SK-N-SH (cell line): ENCODE results near the gene CDH4. TPM values are rescaled to one million over a fixed set of nuclear protein-coding genes. Genes with fewer than 3 reads are reported as not detected.

Source experiments
- CTCF ChIA-PET: fragments of 300-600, 350-600 bp; formaldehyde crosslinking; extraction: SDS; loops from one replicate; lab custom pipeline; 2021; lab: Yijun Ruan, JAX
- POLR2A ChIA-PET: fragments of 350-600 bp; sonication (Branson Sonifier 250); formaldehyde crosslinking; extraction: SDS; loops from one replicate; lab custom pipeline; 2020; ENCODE audit warnings: antibody characterized with exemption, inconsistent platforms; lab: Yijun Ruan, JAX
- DNase-seq: peaks from one replicate; pipeline ENCODE4 v3.0.0; 2012
- H2AFZ ChIP-seq: fragments of 200-600 bp; sonication (generic); 2 replicates; pipeline ENCODE4 v1.8.1; 2016; ENCODE audit warnings: antibody characterized with exemption, mild to moderate bottlenecking, low read depth
- H3F3A ChIP-seq: fragments of 200-600 bp; sonication (generic); replicated peaks from 2 replicates; pipeline ENCODE3; 2016; ENCODE audit warnings: antibody characterized with exemption, mild to moderate bottlenecking; ENCODE audit not compliant: insufficient read depth
- H3K27ac ChIP-seq, 2 experiments: fragments of 200-500 bp in 1 of 2; fragments of 200-600 bp in 1 of 2; sonication (Bioruptor generic) in 1 of 2; sonication (generic), shearing (Covaris generic) in 1 of 2; 2 replicates each; pipeline versions ENCODE4 v1.5.1 to v1.6.1; 2014 to 2016; ENCODE audit warnings: low read depth in 2 of 2, inconsistent platforms in 1 of 2, low read length in 1 of 2, mild to moderate bottlenecking in 1 of 2, mixed read lengths in 1 of 2
- H3K27me3 ChIP-seq: fragments of 200-600 bp; sonication (generic), shearing (Covaris generic); 2 replicates; pipeline ENCODE4 v1.6.1; 2016; ENCODE audit warnings: mixed run types; ENCODE audit not compliant: insufficient read depth
- H3K36me3 ChIP-seq, 2 experiments: fragments of 200-500 bp in 1 of 2; fragments of 200-600 bp in 1 of 2; sonication (Bioruptor generic) in 1 of 2; sonication (generic) in 1 of 2; replicated peaks in 1 of 2; 2 replicates each; pipeline versions ENCODE3 to v1.5.1; 2014 to 2016; ENCODE audit warnings: low read length in 1 of 2, mild to moderate bottlenecking in 1 of 2; ENCODE audit not compliant: insufficient read depth in 2 of 2, control insufficient read depth in 1 of 2
- H3K4me1 ChIP-seq, 2 experiments: fragments of 200-500 bp in 1 of 2; fragments of 200-600 bp in 1 of 2; sonication (Bioruptor generic) in 1 of 2; sonication (generic), shearing (Covaris generic) in 1 of 2; 2 replicates each; pipeline versions ENCODE4 v1.5.1 to v1.6.1; 2014 to 2016; ENCODE audit warnings: low read depth in 1 of 2, low read length in 1 of 2, mixed run types in 1 of 2; ENCODE audit not compliant: insufficient read depth in 2 of 2, control insufficient read depth in 1 of 2
- H3K4me2 ChIP-seq: fragments of 200-600 bp; sonication (generic), shearing (Covaris generic); 2 replicates; pipeline ENCODE4 v1.6.1; 2017; ENCODE audit warnings: mixed run types
- H3K4me3 ChIP-seq, 2 experiments: fragments of 200-500 bp in 1 of 2; fragments of 200-600 bp in 1 of 2; sonication (Bioruptor generic) in 1 of 2; sonication (generic), shearing (Covaris generic) in 1 of 2; 2 replicates each; pipeline versions ENCODE4 v1.5.1 to v1.8.1; 2014 to 2016; ENCODE audit warnings: low read depth in 2 of 2, inconsistent platforms in 1 of 2, low read length in 1 of 2, mild to moderate bottlenecking in 1 of 2, mixed read lengths in 1 of 2, moderate library complexity in 1 of 2
- H3K79me2 ChIP-seq: fragments of 200-600 bp; sonication (generic); 2 replicates; pipeline ENCODE4 v1.8.1; 2017; ENCODE audit warnings: mild to moderate bottlenecking; ENCODE audit not compliant: insufficient read depth
- H3K9ac ChIP-seq: fragments of 200-600 bp; sonication (generic); 2 replicates; pipeline ENCODE4 v1.6.1; 2017; ENCODE audit warnings: mixed run types
- H3K9me2 ChIP-seq: fragments of 200-600 bp; sonication (generic); 2 replicates; pipeline ENCODE4 v1.6.1; 2017; ENCODE audit warnings: mixed run types
- H3K9me3 ChIP-seq: fragments of 200-600 bp; sonication (generic); 2 replicates; pipeline ENCODE4 v1.6.1; 2017; ENCODE audit warnings: mixed run types, mild to moderate bottlenecking, moderate library complexity
- H4K20me1 ChIP-seq: fragments of 200-600 bp; sonication (generic); 2 replicates; pipeline ENCODE4 v1.6.1; 2017; ENCODE audit warnings: mild to moderate bottlenecking, mixed run types; ENCODE audit not compliant: insufficient read depth
- EP300 ChIP-seq, 2 experiments: IDR thresholded peaks; 2 replicates each; pipeline versions ENCODE4 v1.4.0 to v1.6.1; 2012; ENCODE audit warnings: borderline replicate concordance in 1 of 2, low read depth in 1 of 2, low read length in 1 of 2
- EZH2phosphoT487 ChIP-seq: fragments of 200-600 bp; sonication (generic); IDR thresholded peaks from 2 replicates; pipeline ENCODE4 v1.6.1; 2017; ENCODE audit warnings: low read depth, mixed run types, mild to moderate bottlenecking, antibody characterized with exemption, moderate library complexity, borderline replicate concordance
- FOXJ3 ChIP-seq: sonication (generic); formaldehyde crosslinking; IDR thresholded peaks from 2 replicates; pipeline ENCODE4 v1.5.1; 2020; ENCODE audit warnings: mild to moderate bottlenecking, missing genetic modification reagents
- GATA2 ChIP-seq: sonication (generic); formaldehyde crosslinking; IDR thresholded peaks from 2 replicates; pipeline ENCODE4 v1.5.0; 2020; ENCODE audit warnings: mild to moderate bottlenecking, missing genetic modification reagents
- MXI1 ChIP-seq: IDR thresholded peaks from 2 replicates; pipeline ENCODE4 v1.6.1; 2012; ENCODE audit warnings: mild to moderate bottlenecking, low read depth, low read length, improper control_type of control experiment
- NFIC ChIP-seq: IDR thresholded peaks from 2 replicates; pipeline ENCODE4 v1.4.0; 2012; ENCODE audit warnings: borderline replicate concordance
- NRF1 ChIP-seq: IDR thresholded peaks from 2 replicates; pipeline ENCODE4 v1.6.1; 2012; ENCODE audit warnings: low read depth, mild to moderate bottlenecking, low read length
- POLR2AphosphoS5 ChIP-seq: IDR thresholded peaks from 2 replicates; pipeline ENCODE4 v1.6.1; 2012; ENCODE audit warnings: low read depth, low read length
- RAD21 ChIP-seq: IDR thresholded peaks from 2 replicates; pipeline ENCODE4 v1.6.1; 2012; ENCODE audit warnings: mild to moderate bottlenecking, low read length
- RXRA ChIP-seq: IDR thresholded peaks from 2 replicates; pipeline ENCODE4 v1.4.0; 2012; ENCODE audit warnings: low read depth, mild to moderate bottlenecking, borderline replicate concordance
- TAF1 ChIP-seq: IDR thresholded peaks from 2 replicates; pipeline ENCODE4 v1.6.1; 2012; ENCODE audit warnings: low read depth, mild to moderate bottlenecking, low read length, moderate library complexity, borderline replicate concordance
- TCF12 ChIP-seq: IDR thresholded peaks from 2 replicates; pipeline ENCODE4 v1.4.0; 2012
- TEAD4 ChIP-seq: IDR thresholded peaks from 2 replicates; pipeline ENCODE4 v1.4.0; 2012; ENCODE audit warnings: mild to moderate bottlenecking, borderline replicate concordance; ENCODE audit not compliant: insufficient read depth
- USF2 ChIP-seq: fragments of 150-350 bp; IDR thresholded peaks from 2 replicates; pipeline ENCODE4 v1.6.1; 2017; ENCODE audit warnings: antibody characterized with exemption, low read length, low read depth, borderline replicate concordance
- WGBS: methylation state at CpG from one replicate; pipeline ENCODE4 v1.1.6; 2017; ENCODE audit warnings: low lambda C conversion rate; 5-methylcytosine and 5-hydroxymethylcytosine counted together
- polyA plus RNA-seq, 3 experiments: library from polyadenylated mRNA; depleted of rRNA; stranded (reverse); fragments of >200 nt; gene quantifications; 2 replicates each; pipeline ENCODE4 v1.2.3, GENCODE V29; 2012
- TF ChIP-seq, protein P1 (sequence below): IDR thresholded peaks from 2 replicates; pipeline ENCODE4 v1.4.0; 2012; ENCODE audit warnings: low read depth
- TF ChIP-seq, protein P2 (sequence below): IDR thresholded peaks from 2 replicates; pipeline ENCODE4; 2012
- TF ChIP-seq, protein P3 (sequence below): fragments of 150-350 bp; IDR thresholded peaks from 2 replicates; pipeline ENCODE4 v1.6.1; 2016; ENCODE audit warnings: mild to moderate bottlenecking, low read depth, low read length
- TF ChIP-seq, protein P4 (sequence below): fragments of 200-600 bp; sonication (generic); IDR thresholded peaks from 2 replicates; pipeline ENCODE4 v1.6.1; 2017; ENCODE audit warnings: antibody characterized with exemption, mild to moderate bottlenecking, moderate library complexity
- TF ChIP-seq, protein P5 (sequence below): IDR thresholded peaks from 2 replicates; pipeline ENCODE4 v1.4.0; 2012; ENCODE audit warnings: low read depth, borderline replicate concordance

The CDH4 gene
- polyA plus RNA-seq, 1 of the 3 experiments (the other 2 are of a cell fraction) = not detected

DNA sequence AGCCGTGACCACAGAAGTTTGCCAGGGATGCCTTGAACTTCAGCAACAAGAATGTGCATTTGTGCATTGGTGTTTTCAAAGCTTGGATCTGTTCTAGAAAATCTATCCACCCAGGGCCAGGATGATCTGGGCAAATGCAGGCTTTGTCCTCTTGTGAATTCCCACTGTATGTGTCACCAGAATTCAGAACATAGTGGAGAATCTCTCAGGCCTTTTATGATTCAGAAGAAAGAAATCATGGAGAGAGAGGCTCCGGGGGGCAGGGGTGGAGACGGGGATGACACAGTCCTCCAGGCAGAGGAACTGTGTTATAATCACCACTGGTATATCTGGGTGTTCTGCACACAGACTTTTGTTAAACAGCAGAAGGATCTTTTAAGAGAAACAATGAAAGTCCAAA is 304.1 kb downstream of the CDH4 start:
- H2AFZ ChIP-seq = no peak overlapping the region
- H3K4me3 ChIP-seq = no peak overlapping the region
- H3K4me2 ChIP-seq = no peak overlapping the region
- TF ChIP-seq, protein P1, sequence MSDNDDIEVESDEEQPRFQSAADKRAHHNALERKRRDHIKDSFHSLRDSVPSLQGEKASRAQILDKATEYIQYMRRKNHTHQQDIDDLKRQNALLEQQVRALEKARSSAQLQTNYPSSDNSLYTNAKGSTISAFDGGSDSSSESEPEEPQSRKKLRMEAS = no peak
- TF ChIP-seq NRF1 (no peak), POLR2AphosphoS5 (no peak), MXI1 (no peak), RXRA (no peak), TCF12 (no peak), EZH2phosphoT487 (no peak), NFIC (no peak), TEAD4 (no peak), GATA2 (CRISPR knock-in tag) (no peak)
- TF ChIP-seq, protein P2, sequence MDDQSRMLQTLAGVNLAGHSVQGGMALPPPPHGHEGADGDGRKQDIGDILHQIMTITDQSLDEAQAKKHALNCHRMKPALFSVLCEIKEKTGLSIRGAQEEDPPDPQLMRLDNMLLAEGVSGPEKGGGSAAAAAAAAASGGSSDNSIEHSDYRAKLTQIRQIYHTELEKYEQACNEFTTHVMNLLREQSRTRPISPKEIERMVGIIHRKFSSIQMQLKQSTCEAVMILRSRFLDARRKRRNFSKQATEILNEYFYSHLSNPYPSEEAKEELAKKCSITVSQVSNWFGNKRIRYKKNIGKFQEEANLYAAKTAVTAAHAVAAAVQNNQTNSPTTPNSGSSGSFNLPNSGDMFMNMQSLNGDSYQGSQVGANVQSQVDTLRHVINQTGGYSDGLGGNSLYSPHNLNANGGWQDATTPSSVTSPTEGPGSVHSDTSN = no peak
- TF ChIP-seq, protein P3, sequence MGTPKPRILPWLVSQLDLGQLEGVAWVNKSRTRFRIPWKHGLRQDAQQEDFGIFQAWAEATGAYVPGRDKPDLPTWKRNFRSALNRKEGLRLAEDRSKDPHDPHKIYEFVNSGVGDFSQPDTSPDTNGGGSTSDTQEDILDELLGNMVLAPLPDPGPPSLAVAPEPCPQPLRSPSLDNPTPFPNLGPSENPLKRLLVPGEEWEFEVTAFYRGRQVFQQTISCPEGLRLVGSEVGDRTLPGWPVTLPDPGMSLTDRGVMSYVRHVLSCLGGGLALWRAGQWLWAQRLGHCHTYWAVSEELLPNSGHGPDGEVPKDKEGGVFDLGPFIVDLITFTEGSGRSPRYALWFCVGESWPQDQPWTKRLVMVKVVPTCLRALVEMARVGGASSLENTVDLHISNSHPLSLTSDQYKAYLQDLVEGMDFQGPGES = no peak
- TF ChIP-seq, protein P4, sequence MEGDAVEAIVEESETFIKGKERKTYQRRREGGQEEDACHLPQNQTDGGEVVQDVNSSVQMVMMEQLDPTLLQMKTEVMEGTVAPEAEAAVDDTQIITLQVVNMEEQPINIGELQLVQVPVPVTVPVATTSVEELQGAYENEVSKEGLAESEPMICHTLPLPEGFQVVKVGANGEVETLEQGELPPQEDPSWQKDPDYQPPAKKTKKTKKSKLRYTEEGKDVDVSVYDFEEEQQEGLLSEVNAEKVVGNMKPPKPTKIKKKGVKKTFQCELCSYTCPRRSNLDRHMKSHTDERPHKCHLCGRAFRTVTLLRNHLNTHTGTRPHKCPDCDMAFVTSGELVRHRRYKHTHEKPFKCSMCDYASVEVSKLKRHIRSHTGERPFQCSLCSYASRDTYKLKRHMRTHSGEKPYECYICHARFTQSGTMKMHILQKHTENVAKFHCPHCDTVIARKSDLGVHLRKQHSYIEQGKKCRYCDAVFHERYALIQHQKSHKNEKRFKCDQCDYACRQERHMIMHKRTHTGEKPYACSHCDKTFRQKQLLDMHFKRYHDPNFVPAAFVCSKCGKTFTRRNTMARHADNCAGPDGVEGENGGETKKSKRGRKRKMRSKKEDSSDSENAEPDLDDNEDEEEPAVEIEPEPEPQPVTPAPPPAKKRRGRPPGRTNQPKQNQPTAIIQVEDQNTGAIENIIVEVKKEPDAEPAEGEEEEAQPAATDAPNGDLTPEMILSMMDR = no peak
- H3K27ac ChIP-seq = no peak overlapping the region
- no peaks in the 10 kb centered on the region for H3K9me2 ChIP-seq
- H4K20me1 ChIP-seq = no peaks in the 10 kb centered on the region
- no peaks in the 10 kb centered on the region for H3K36me3 ChIP-seq
- no peaks in the 10 kb centered on the region for H3K27me3 ChIP-seq
- WGBS = 38% methylated on average over 3 of the region's 3 CpGs
- CTCF ChIA-PET = no interaction called here
- no peaks in the 10 kb centered on the region for H3F3A ChIP-seq
- no peak overlapping the region for H3K9ac ChIP-seq
- no peaks in the 10 kb centered on the region for H3K79me2 ChIP-seq
- POLR2A ChIA-PET = no interaction called here
- no peak for DNase-seq
- no peaks in the 10 kb centered on the region for H3K9me3 ChIP-seq
- no peaks in the 10 kb centered on the region for H3K4me1 ChIP-seq

DNA sequence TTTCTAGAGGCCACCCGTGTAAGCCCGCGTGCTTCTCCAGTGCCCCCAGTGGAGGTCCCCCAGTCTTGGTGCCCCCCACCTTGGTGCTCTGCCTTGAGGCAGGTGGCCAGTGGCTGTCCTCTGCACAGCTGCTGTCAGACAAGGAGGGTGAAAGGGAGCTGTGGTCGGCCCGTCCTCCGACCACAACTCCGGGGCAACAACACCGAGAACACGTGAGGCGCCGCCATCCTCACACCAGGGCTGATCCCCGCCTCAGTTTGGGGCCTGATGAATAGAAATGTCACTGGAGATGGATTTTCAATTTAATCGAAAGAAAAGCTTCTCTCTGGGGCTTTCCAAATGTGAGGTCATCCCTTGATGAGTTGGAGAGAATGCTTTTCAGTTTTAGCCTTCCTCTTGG is 304.6 kb downstream of the CDH4 start:
- 70% methylated on average over 9 of the region's 13 CpGs for WGBS
- no peak for TF ChIP-seq TCF12
- no peak for TF ChIP-seq FOXJ3 (CRISPR knock-in tag)
- TF ChIP-seq TAF1 = no peak
- TF ChIP-seq MXI1 = no peak
- TF ChIP-seq RAD21 = no peak
- no peak for TF ChIP-seq NFIC
- TF ChIP-seq, protein P3 = no peak
- TF ChIP-seq EP300 (IDR thresholded peaks at IDR 0.05; ENCODE audit: borderline replicate concordance in 1 of 2, low read depth in 1 of 2, low read length in 1 of 2) = no peak
- no peak for TF ChIP-seq NRF1
- TF ChIP-seq POLR2AphosphoS5 = no peak
- TF ChIP-seq USF2 = no peak
- TF ChIP-seq, protein P5, sequence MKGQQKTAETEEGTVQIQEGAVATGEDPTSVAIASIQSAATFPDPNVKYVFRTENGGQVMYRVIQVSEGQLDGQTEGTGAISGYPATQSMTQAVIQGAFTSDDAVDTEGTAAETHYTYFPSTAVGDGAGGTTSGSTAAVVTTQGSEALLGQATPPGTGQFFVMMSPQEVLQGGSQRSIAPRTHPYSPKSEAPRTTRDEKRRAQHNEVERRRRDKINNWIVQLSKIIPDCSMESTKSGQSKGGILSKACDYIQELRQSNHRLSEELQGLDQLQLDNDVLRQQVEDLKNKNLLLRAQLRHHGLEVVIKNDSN = no peak

More for the DNA sequence above, 304.6 kb downstream of the CDH4 start:
- no peaks in the 10 kb centered on the region for H3K79me2 ChIP-seq
- H3K4me3 ChIP-seq = no peak overlapping the region
- no peak for DNase-seq
- CTCF ChIA-PET = no interaction called here
- H3K9me2 ChIP-seq = no peaks in the 10 kb centered on the region
- no peak overlapping the region for H3K4me2 ChIP-seq
- no peaks in the 10 kb centered on the region for H4K20me1 ChIP-seq
- H3K4me1 ChIP-seq = no peaks in the 10 kb centered on the region
- no peak overlapping the region for H3K9ac ChIP-seq
- no peaks in the 10 kb centered on the region for H3K9me3 ChIP-seq
- H3F3A ChIP-seq = no peaks in the 10 kb centered on the region
- POLR2A ChIA-PET = no interaction called here
- H2AFZ ChIP-seq = no peak overlapping the region
- no peaks in the 10 kb centered on the region for H3K36me3 ChIP-seq
- H3K27ac ChIP-seq = no peak overlapping the region
- H3K27me3 ChIP-seq = no peaks in the 10 kb centered on the region
